Kidney (tissue), 14 donors: Measurements from ENCODE around the gene SORCS3. TPM values are rescaled to one million over a fixed set of nuclear protein-coding genes. Genes with fewer than 3 reads are reported as not detected.

ENCODE experiments used
- DNase-seq, 5 donors: peaks; one replicate each; pipeline ENCODE4 v3.0.0-alpha.2; 2013 to 2020
- FAIRE-seq: peaks from 2 replicates; lab custom pipeline; 2012; peaks lifted over from hg19 to GRCh38; lab: Jason Lieb, UNC
- H3K27ac ChIP-seq, 2 donors: one replicate each; pipeline ENCODE4 v1.7.0; 2013; ENCODE audit warnings: low read depth in 2 of 2, low read length in 2 of 2, inconsistent platforms in 1 of 2
- H3K27me3 ChIP-seq: one replicate; pipeline ENCODE4 v1.7.1; 2013; ENCODE audit warnings: low read length, inconsistent platforms; ENCODE audit not compliant: control insufficient read depth, insufficient read depth
- H3K36me3 ChIP-seq, 3 donors: one replicate each; pipeline versions ENCODE4 v1.7.0 to v1.7.1; 2013; ENCODE audit warnings: low read length in 3 of 3, control low read depth in 1 of 3, inconsistent platforms in 1 of 3; ENCODE audit not compliant: insufficient read depth in 3 of 3, control insufficient read depth in 2 of 3
- H3K4me1 ChIP-seq, 3 donors: one replicate each; pipeline versions ENCODE4 v1.7.0 to v1.7.1; 2013; ENCODE audit warnings: low read length in 3 of 3, inconsistent platforms in 1 of 3, low read depth in 1 of 3; ENCODE audit not compliant: control insufficient read depth in 2 of 3, insufficient read depth in 2 of 3
- H3K4me3 ChIP-seq, 3 donors: one replicate each; pipeline versions ENCODE4 v1.7.0 to v1.8.1; 2013; ENCODE audit warnings: low read length in 3 of 3, control low read depth in 1 of 3, inconsistent platforms in 1 of 3
- H3K9ac ChIP-seq, 3 donors: one replicate each; pipeline versions ENCODE4 v1.7.0 to v1.7.1; 2013; ENCODE audit warnings: low read length in 3 of 3, control low read depth in 1 of 3, inconsistent platforms in 1 of 3
- H3K9me3 ChIP-seq, 3 donors: one replicate each; pipeline versions ENCODE4 v1.7.0 to v1.7.1; 2013; ENCODE audit warnings: low read length in 3 of 3, control low read depth in 1 of 3, inconsistent platforms in 1 of 3; ENCODE audit not compliant: control insufficient read depth in 2 of 3, insufficient read depth in 1 of 3
- intact Hi-C: fragments of 100-400 bp; cut with DNase I; formaldehyde crosslinking; loops from one replicate; pipeline ENCODE4 v1.11.1; 2022
- polyA plus RNA-seq: library from polyadenylated mRNA; stranded (reverse); fragments of 350-450 nt; fragmentation: Illumina TruSeq; extraction: RNeasy Lipid Tissue Mini Kit (QIAGEN cat#74804); gene quantifications from one replicate; pipeline ENCODE4 v1.2.3, GENCODE V29; 2014; ENCODE audit warnings: low read depth, low replicate concordance; ENCODE audit not compliant: insufficient read depth
- total RNA-seq: library from RNA; stranded (reverse); fragmentation: NEBNext Ultra II Directional; extraction: Animal tissue kit (Norgen Biotek cat#: 25700); gene quantifications from one replicate; pipeline ENCODE4 v1.2.1, GENCODE V29; 2021
- TF ChIP-seq, protein P1 (sequence below): IDR thresholded peaks from 3 replicates; pipeline ENCODE4 v1.5.1; 2012; ENCODE audit warnings: mild to moderate bottlenecking, moderate library complexity, borderline replicate concordance; ENCODE audit not compliant: insufficient read depth; ENCODE audit errors: extremely low read depth
- donor health status: control.
- donor health status: control.
- donor health status: control.
- donor health status: control.
- donor health status: control.
- donor health status: DM: yes; HTN: yes; CAD: no.
- donor health status: Normal renal cell carcinoma (clear cell type).

Gene SORCS3
- total and polyA plus RNA-seq, 2 donors from 2014 or later, result 0.52 to 1.1 TPM

DNA sequence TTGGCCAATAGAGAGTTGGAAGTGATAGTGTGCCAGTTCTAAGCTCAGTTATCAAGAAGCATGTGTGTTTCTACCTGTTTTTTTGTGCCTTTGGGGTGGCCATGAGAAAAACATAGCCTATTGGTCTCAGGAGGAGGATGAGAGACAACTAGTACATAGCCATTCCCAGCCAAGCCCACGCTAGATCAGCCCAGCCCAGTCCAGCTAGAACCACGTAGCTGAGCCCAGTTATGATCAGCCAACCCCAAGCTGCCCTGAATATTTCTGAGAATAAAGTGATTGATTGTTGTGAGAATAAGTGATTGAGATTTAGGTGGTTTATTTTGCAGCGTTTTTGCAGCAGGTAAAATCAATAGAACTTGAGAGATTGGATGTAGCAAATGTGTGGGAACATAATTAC, 15.9 kb downstream of the SORCS3 start:
- intact Hi-C loops, result no loop called here
- Histone ChIP-seq H3K4me3 (no peak overlapping the region), H3K9me3 (no peaks in the 10 kb centered on the region), H3K4me1 (no peaks in the 10 kb centered on the region), H3K9ac (no peak overlapping the region), H3K36me3 (no peaks in the 10 kb centered on the region), H3K27me3 (no peaks in the 10 kb centered on the region), H3K27ac (no peak overlapping the region)
- TF ChIP-seq, protein P1, sequence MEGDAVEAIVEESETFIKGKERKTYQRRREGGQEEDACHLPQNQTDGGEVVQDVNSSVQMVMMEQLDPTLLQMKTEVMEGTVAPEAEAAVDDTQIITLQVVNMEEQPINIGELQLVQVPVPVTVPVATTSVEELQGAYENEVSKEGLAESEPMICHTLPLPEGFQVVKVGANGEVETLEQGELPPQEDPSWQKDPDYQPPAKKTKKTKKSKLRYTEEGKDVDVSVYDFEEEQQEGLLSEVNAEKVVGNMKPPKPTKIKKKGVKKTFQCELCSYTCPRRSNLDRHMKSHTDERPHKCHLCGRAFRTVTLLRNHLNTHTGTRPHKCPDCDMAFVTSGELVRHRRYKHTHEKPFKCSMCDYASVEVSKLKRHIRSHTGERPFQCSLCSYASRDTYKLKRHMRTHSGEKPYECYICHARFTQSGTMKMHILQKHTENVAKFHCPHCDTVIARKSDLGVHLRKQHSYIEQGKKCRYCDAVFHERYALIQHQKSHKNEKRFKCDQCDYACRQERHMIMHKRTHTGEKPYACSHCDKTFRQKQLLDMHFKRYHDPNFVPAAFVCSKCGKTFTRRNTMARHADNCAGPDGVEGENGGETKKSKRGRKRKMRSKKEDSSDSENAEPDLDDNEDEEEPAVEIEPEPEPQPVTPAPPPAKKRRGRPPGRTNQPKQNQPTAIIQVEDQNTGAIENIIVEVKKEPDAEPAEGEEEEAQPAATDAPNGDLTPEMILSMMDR, result no peak
- no peak for FAIRE-seq
- DNase-seq, result no peak

DNA sequence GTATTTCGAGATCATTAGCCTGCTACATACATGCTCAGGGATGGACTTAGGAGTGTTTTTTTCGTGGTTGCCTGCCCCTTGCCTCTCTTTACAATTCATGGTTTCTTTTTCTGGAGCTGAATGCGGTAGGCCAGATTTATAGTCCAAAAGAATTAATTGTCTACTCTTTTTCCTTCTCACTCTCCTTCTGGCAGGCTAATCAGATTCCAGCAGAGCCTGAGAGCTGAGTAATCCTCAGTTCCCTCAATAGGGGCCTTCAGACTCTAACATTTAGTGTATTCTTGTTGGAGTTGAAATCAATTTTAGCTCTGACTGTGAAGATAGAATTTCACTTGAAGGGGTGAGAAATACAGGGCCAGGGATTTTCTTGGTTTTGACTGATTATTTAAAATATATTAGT, 16.4 kb downstream of the SORCS3 start:
- Histone ChIP-seq H3K36me3 (no peaks in the 10 kb centered on the region), H3K4me3 (no peak overlapping the region), H3K27me3 (no peaks in the 10 kb centered on the region), H3K4me1 (no peaks in the 10 kb centered on the region), H3K27ac (no peak overlapping the region), H3K9ac (no peak overlapping the region), H3K9me3 (no peaks in the 10 kb centered on the region)
- intact Hi-C loops, result no loop called here
- DNase-seq (peak in 1 of 5 donors; percentile 19), FAIRE-seq (no peak)
- TF ChIP-seq, protein P1, result no peak

GRCh38 chr10:104658067-104658466, 17.0 kb downstream of the SORCS3 start:
- intact Hi-C loops, result no loop called here
- FAIRE-seq, result no peak
- no peak overlapping the region for H3K27ac ChIP-seq
- H3K9ac ChIP-seq, result no peak overlapping the region
- H3K27me3 ChIP-seq, result no peaks in the 10 kb centered on the region
- no peaks in the 10 kb centered on the region for H3K9me3 ChIP-seq
- H3K36me3 ChIP-seq, result no peaks in the 10 kb centered on the region
- DNase-seq, result no peak
- no peak overlapping the region for H3K4me3 ChIP-seq
- TF ChIP-seq, protein P1, result no peak
- no peaks in the 10 kb centered on the region for H3K4me1 ChIP-seq

GRCh38 chr10:104659809-104660208, 18.7 kb downstream of the SORCS3 start:
- intact Hi-C loops, result no loop called here
- Histone ChIP-seq H3K36me3 (no peaks in the 10 kb centered on the region), H3K27ac (no peak overlapping the region)

More at GRCh38 chr10:104659809-104660208, 18.7 kb downstream of the SORCS3 start:
- H3K9me3 ChIP-seq, result no peaks in the 10 kb centered on the region
- H3K9ac ChIP-seq, result no peak overlapping the region
- TF ChIP-seq, protein P1, result no peak
- no peaks in the 10 kb centered on the region for H3K27me3 ChIP-seq
- H3K4me3 ChIP-seq, result no peak overlapping the region
- H3K4me1 ChIP-seq, result no peaks in the 10 kb centered on the region
- FAIRE-seq (no peak), DNase-seq (no peak)
